ENCODE measurements around the gene DAGLA.

The DAGLA gene

DNA sequence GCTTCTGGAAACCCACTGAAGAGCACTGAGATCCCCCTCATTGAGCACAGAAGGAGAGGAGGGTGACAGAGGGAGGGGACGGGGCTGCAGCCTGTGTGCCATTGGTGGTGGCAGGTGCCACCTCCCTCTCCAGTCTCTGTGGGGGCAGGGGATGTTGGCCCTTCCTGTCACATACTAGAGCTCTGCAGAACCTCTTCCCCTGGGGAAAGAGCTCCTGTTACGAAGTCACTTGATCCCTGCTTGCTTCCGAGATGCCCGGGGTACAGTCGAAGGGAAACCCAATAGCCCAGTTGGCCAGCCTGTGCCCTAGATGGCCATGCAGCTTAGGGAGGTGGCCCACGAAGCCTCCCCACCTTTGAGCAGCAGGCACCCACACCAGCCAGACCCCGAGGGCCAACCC lies 29.4 kb downstream of the DAGLA start:
- DNase-seq (ENCODE audit: low read depth) = no peak
- TF ChIP-seq CTCF (IDR thresholded peaks at IDR 0.05; ENCODE audit: insufficient read depth, low read depth, low read length, missing control alignments) = no peak
- H3K4me3 ChIP-seq (ENCODE audit: low read depth, low read length) = no peak overlapping the region

DNA sequence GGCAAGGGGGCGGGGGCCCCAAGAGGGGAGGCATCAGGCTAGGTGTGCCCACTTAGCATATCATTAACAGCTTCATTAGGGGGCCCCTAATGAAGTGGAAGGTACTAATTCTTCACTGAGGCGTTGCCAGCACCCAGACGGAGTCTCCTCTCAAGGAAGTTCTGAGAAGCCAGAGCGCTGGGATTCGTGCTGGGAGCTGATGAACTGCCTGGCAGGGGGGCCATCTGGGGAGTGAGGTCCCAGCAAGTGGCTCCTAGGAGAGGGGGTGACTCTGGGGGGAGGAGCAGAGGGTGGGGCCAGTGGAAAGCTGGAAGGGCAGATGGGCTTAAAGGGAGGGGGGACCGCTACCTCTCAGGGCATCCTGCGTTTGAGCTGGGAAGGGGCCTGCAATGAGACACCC lies 29.8 kb downstream of the DAGLA start:
- DNase-seq (ENCODE audit: low read depth) = no peak
- no peak for TF ChIP-seq CTCF (IDR thresholded peaks at IDR 0.05; ENCODE audit: insufficient read depth, low read depth, low read length, missing control alignments)
- H3K4me3 ChIP-seq (ENCODE audit: low read depth, low read length) = no peak overlapping the region

- no peak for TF ChIP-seq CTCF (IDR thresholded peaks at IDR 0.05; ENCODE audit: insufficient read depth, low read depth, low read length, missing control alignments)
- no peak overlapping the region for H3K4me3 ChIP-seq (ENCODE audit: low read depth, low read length)
- DNase-seq (ENCODE audit: low read depth) = no peak
Observed at GRCh38 chr11:61711037-61711436, 30.8 kb downstream of the DAGLA start.

DNA sequence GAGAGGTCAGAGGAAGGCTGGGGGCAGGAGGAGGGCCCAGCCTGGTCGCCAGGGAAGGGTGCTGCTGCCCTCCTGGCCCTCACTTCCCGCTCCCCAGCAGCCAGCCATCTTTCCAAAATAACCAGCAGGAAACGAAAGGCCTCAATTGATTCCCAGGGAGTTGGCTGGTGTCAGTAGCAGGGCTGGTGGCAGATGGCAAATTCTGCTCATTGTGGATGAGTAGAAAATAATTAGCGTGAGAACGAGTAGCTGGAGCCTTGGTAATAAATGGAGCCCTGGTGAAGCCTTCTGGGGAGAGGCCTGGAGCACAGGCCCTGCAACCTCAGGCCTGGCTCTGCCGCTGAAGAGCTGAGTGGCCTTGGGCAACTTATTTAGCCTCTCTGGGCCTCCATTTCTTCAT lies 31.3 kb downstream of the DAGLA start:
- no peak for DNase-seq (ENCODE audit: low read depth)
- TF ChIP-seq CTCF (IDR thresholded peaks at IDR 0.05; ENCODE audit: insufficient read depth, low read depth, low read length, missing control alignments) = no peak
- no peak overlapping the region for H3K4me3 ChIP-seq (ENCODE audit: low read depth, low read length)

GRCh38 chr11:61712314-61712713 lies 32.1 kb downstream of the DAGLA start:
- TF ChIP-seq CTCF (IDR thresholded peaks at IDR 0.05; ENCODE audit: insufficient read depth, low read depth, low read length, missing control alignments) = no peak
- no peak overlapping the region for H3K4me3 ChIP-seq (ENCODE audit: low read depth, low read length)
- no peak for DNase-seq (ENCODE audit: low read depth)

DNA sequence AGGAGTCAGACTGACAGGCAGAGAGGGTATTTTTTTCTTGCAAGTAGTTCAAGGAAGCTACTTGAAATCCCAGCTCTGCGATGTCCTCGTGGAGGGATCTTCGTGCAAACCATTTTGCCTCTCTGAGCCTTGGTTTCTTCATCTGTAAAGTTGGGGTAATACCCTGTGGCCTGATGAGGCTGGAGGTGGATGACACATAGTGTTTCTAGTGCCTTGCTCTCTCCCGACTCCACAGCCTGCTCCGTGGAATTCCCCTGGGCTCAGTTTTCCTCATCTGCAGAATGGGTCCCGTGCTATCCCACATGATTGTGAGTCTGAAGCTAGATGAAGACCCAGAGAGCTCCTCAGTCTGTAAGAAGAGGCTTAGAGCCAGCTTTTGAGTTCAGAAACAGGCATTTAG lies 32.7 kb downstream of the DAGLA start:
- no peak for TF ChIP-seq CTCF (IDR thresholded peaks at IDR 0.05; ENCODE audit: insufficient read depth, low read depth, low read length, missing control alignments)
- H3K4me3 ChIP-seq (ENCODE audit: low read depth, low read length) = no peak overlapping the region
- DNase-seq (ENCODE audit: low read depth) = no peak

DNA sequence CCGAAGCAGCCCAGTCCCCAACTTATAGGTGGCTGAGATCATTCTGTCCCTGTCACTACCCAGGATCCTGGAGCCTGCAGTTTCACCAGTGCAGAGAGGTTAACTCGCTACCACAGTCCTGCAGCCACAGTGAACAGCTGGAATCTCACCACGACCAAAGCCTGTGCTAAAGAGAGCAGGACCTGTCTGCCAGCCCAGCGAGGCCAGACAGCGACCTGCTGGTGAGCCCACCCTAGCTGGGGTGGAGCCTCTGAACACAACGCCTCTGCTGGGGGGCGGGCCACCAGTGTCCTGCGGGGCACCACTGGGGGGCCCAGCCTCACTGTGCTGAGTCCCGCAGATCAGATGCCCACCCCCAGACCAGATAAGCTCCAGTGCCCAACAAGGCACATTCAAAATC lies 33.3 kb downstream of the DAGLA start:
- no peak overlapping the region for H3K4me3 ChIP-seq (ENCODE audit: low read depth, low read length)
- DNase-seq (ENCODE audit: low read depth) = no peak
- no peak for TF ChIP-seq CTCF (IDR thresholded peaks at IDR 0.05; ENCODE audit: insufficient read depth, low read depth, low read length, missing control alignments)

Measured in GM12865 (cell line).